HL-60 (cell line): Measurements from ENCODE around the gene PTDSS2.

ENCODE experiments used
- GABPA ChIP-seq: IDR thresholded peaks from 2 replicates; pipeline ENCODE4 v1.6.1; 2012; ENCODE audit warnings: low read depth
- POLR2AphosphoS5 ChIP-seq: IDR thresholded peaks from 2 replicates; pipeline ENCODE4 v1.6.1; 2012; ENCODE audit warnings: low read depth
- SPI1 ChIP-seq: IDR thresholded peaks from 2 replicates; pipeline ENCODE4 v1.6.1; 2012; ENCODE audit warnings: low read depth, mild to moderate bottlenecking, borderline replicate concordance
- TF ChIP-seq, protein P1 (sequence below): IDR thresholded peaks from one replicate; pipeline ENCODE4 v1.5.1; 2011; ENCODE audit warnings: low read length, control low read depth, inconsistent platforms; ENCODE audit not compliant: insufficient read depth
- TF ChIP-seq, protein P2 (sequence below): IDR thresholded peaks from 2 replicates; pipeline ENCODE4 v1.6.1; 2012; ENCODE audit warnings: low read depth; ENCODE audit not compliant: insufficient replicate concordance

DNA sequence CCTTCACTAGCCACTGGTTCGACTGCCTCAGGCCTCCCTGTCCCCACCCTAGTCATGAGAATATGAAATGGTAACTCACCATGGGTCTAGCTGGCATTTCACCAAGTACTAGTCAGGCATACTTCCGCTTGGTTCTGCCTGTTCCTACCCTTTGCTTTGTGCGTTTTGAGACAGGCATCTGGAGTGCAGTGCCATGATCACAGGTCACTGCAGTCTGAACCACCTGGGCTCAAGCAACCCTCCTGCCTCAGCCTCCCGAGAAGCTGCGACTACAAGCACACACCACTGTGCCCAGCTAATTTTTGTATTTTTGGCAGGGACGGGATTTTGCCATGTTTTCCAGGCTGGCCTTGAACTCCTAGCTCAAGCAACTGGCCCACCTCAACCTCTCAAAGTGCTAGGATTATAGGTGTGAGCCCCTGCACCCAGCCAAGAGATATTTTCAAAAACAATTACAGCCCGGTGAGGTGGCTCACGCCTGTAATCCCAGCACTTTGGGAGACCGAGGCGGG is 71.2 kb downstream of the PTDSS2 start:
- TF ChIP-seq, protein P1, sequence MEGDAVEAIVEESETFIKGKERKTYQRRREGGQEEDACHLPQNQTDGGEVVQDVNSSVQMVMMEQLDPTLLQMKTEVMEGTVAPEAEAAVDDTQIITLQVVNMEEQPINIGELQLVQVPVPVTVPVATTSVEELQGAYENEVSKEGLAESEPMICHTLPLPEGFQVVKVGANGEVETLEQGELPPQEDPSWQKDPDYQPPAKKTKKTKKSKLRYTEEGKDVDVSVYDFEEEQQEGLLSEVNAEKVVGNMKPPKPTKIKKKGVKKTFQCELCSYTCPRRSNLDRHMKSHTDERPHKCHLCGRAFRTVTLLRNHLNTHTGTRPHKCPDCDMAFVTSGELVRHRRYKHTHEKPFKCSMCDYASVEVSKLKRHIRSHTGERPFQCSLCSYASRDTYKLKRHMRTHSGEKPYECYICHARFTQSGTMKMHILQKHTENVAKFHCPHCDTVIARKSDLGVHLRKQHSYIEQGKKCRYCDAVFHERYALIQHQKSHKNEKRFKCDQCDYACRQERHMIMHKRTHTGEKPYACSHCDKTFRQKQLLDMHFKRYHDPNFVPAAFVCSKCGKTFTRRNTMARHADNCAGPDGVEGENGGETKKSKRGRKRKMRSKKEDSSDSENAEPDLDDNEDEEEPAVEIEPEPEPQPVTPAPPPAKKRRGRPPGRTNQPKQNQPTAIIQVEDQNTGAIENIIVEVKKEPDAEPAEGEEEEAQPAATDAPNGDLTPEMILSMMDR = no peak
- TF ChIP-seq POLR2AphosphoS5 = no peak
- TF ChIP-seq, protein P2, sequence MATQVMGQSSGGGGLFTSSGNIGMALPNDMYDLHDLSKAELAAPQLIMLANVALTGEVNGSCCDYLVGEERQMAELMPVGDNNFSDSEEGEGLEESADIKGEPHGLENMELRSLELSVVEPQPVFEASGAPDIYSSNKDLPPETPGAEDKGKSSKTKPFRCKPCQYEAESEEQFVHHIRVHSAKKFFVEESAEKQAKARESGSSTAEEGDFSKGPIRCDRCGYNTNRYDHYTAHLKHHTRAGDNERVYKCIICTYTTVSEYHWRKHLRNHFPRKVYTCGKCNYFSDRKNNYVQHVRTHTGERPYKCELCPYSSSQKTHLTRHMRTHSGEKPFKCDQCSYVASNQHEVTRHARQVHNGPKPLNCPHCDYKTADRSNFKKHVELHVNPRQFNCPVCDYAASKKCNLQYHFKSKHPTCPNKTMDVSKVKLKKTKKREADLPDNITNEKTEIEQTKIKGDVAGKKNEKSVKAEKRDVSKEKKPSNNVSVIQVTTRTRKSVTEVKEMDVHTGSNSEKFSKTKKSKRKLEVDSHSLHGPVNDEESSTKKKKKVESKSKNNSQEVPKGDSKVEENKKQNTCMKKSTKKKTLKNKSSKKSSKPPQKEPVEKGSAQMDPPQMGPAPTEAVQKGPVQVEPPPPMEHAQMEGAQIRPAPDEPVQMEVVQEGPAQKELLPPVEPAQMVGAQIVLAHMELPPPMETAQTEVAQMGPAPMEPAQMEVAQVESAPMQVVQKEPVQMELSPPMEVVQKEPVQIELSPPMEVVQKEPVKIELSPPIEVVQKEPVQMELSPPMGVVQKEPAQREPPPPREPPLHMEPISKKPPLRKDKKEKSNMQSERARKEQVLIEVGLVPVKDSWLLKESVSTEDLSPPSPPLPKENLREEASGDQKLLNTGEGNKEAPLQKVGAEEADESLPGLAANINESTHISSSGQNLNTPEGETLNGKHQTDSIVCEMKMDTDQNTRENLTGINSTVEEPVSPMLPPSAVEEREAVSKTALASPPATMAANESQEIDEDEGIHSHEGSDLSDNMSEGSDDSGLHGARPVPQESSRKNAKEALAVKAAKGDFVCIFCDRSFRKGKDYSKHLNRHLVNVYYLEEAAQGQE = no peak
- TF ChIP-seq SPI1 = no peak
- no peak for TF ChIP-seq GABPA
